Motor neuron (in vitro differentiated cells): ENCODE data around the gene TOGARAM2. TPM values are rescaled to one million over a fixed set of nuclear protein-coding genes. Genes with fewer than 3 reads are reported as not detected.

Experiments
- ATAC-seq, 8 experiments: fragments of 200-7000 bp; cut with Tn5 transposase; replicated peaks in 6 of 8; 2 replicates each; pipeline ENCODE4 v1.8.0; 2021; ENCODE audit warnings: mild to moderate bottlenecking in 8 of 8, moderate library complexity in 8 of 8
- H3K27ac ChIP-seq, 2 donors: fragments of 250-450 bp; sonication (Bioruptor Pico); 2 replicates each; pipeline ENCODE4 v1.9.0; 2021; ENCODE audit warnings: antibody characterized with exemption in 2 of 2, mild to moderate bottlenecking in 2 of 2, moderate library complexity in 1 of 2
- H3K4me1 ChIP-seq, 2 donors: fragments of 250-450 bp; sonication (Bioruptor Pico); replicated peaks in 1 of 2; 2 replicates each; pipeline ENCODE4 v1.6.1; 2021; ENCODE audit warnings: antibody characterized with exemption in 2 of 2, mild to moderate bottlenecking in 2 of 2, moderate library complexity in 1 of 2
- H3K4me3 ChIP-seq, 5 donors: fragments of 250-450 bp; sonication (Bioruptor Pico); 2 replicates each; pipeline ENCODE4 v1.9.0; 2021; ENCODE audit warnings: antibody characterized with exemption in 5 of 5, mild to moderate bottlenecking in 5 of 5, moderate library complexity in 4 of 5
- WGBS, 10 experiments: fragments of 450-650 bp; shearing (Covaris generic); methylation state at CpG; one replicate each; pipeline ENCODE4 v1.0.0; 2022; 5-methylcytosine and 5-hydroxymethylcytosine counted together
- in situ Hi-C, 9 experiments: fragments of 400-800 bp; cut with MboI; loops; one replicate each; pipeline ENCODE4 v1.15.0; 2021; ENCODE audit warnings: low sequenced_read_pairs in 9 of 9, low pct_unique_long_range_greater_than_20kb in 2 of 9; ENCODE audit not compliant: unreplicated experiment in 9 of 9
- total RNA-seq, 8 experiments: library from RNA; unstranded; fragments of 300-600 nt; gene quantifications; 2 replicates each; pipeline versions ENCODE4 v1.2.3 to v1.2.4, GENCODE V29; 2022

TOGARAM2 gene
- total RNA-seq, 8 experiments from 2014 or later, result 0.05 to 7.6 (median 0.63) TPM

GRCh38 chr2:29054430-29054829 is 73.3 kb downstream of the TOGARAM2 start:
- in situ Hi-C loops, result no loop called here
- H3K27ac ChIP-seq, result no peak overlapping the region
- H3K4me1 ChIP-seq, result peaks cover 7 to 19% of the 10 kb centered on the region in 2 donors
- 0 to 83% methylated on average over 1 of the region's 7 CpGs; no CpG with 5 or more reads in 8 of the 10 experiments for WGBS, 10 experiments
- no peak overlapping the region for H3K4me3 ChIP-seq
- no peak for ATAC-seq

- peaks cover 10 to 19% of the 10 kb centered on the region in 2 donors for H3K4me1 ChIP-seq
- 20 to 100% (median 71%) methylated on average over 1 of the region's 1 CpG; no CpG with 5 or more reads in 3 of the 10 experiments for WGBS, 10 experiments
- no peak overlapping the region for H3K4me3 ChIP-seq
- ATAC-seq, result no peak
- in situ Hi-C loops, result no loop called here
- H3K27ac ChIP-seq, result no peak overlapping the region
Measured at GRCh38 chr2:29055601-29056000, 74.5 kb downstream of the TOGARAM2 start.

- peaks cover 17 to 23% of the 10 kb centered on the region in 2 donors for H3K4me1 ChIP-seq
- no peak overlapping the region for H3K4me3 ChIP-seq
- in situ Hi-C loops, result no loop called here
- H3K27ac ChIP-seq, result no peak overlapping the region
- WGBS, 10 experiments, result 60 to 100% (median 88%) methylated on average over 1 to 5 of the region's 5 CpGs; no CpG with 5 or more reads in 2 of the 10 experiments
- ATAC-seq, result no peak
Measured at GRCh38 chr2:29056452-29056851, 75.4 kb downstream of the TOGARAM2 start.

- in situ Hi-C loops, result no loop called here
- no peak overlapping the region for H3K27ac ChIP-seq
- WGBS, 10 experiments, result 40 to 100% (median 98%) methylated on average over 1 to 4 of the region's 4 CpGs; no CpG with 5 or more reads in 2 of the 10 experiments
- H3K4me1 ChIP-seq, result peaks cover 17 to 29% of the 10 kb centered on the region in 2 donors
- no peak for ATAC-seq
- no peak overlapping the region for H3K4me3 ChIP-seq
Measured at GRCh38 chr2:29057006-29057405, 75.9 kb downstream of the TOGARAM2 start.

GRCh38 chr2:29059624-29060023 is 78.5 kb downstream of the TOGARAM2 start:
- in situ Hi-C loops, result no loop called here
- Histone ChIP-seq H3K27ac (no peak overlapping the region), H3K4me1 (peaks cover 26 to 38% of the 10 kb centered on the region in 2 donors), H3K4me3 (no peak overlapping the region)
- WGBS, 10 experiments, result 50 to 100% (median 75%) methylated on average over 1 of the region's 1 CpG; no CpG with 5 or more reads in 3 of the 10 experiments
- ATAC-seq, result peak in 4 of 8 experiments; percentile 45 to 58 (median 47)

- 30 to 92% (median 66%) methylated on average over 1 to 9 of the region's 9 CpGs; no CpG with 5 or more reads in 1 of the 10 experiments for WGBS, 10 experiments
- in situ Hi-C loops, result no loop called here
Measured at GRCh38 chr2:29060441-29060840, 79.3 kb downstream of the TOGARAM2 start.

GRCh38 chr2:29061176-29061575 is 80.1 kb downstream of the TOGARAM2 start:
- H3K27ac ChIP-seq, result no peak overlapping the region
- WGBS, 10 experiments, result 52 to 79% (median 67%) methylated on average over 2 to 5 of the region's 6 CpGs; no CpG with 5 or more reads in 1 of the 10 experiments
- in situ Hi-C loops, result no loop called here
- peaks cover 35 to 48% of the 10 kb centered on the region in 2 donors for H3K4me1 ChIP-seq
- peak in 1 of 8 experiments; percentile 4 for ATAC-seq
- no peak overlapping the region for H3K4me3 ChIP-seq

More at GRCh38 chr2:29060441-29060840, 79.3 kb downstream of the TOGARAM2 start:
- no peak for ATAC-seq
- Histone ChIP-seq H3K4me1 (peaks cover 34 to 46% of the 10 kb centered on the region in 2 donors), H3K4me3 (no peak overlapping the region), H3K27ac (no peak overlapping the region)

GRCh38 chr2:29061616-29062015 is 80.5 kb downstream of the TOGARAM2 start:
- 63 to 100% (median 85%) methylated on average over 1 to 3 of the region's 3 CpGs; no CpG with 5 or more reads in 3 of the 10 experiments for WGBS, 10 experiments
- Histone ChIP-seq H3K4me3 (no peak overlapping the region), H3K4me1 (peaks cover 35 to 48% of the 10 kb centered on the region in 2 donors), H3K27ac (no peak overlapping the region)
- in situ Hi-C loops, result no loop called here
- no peak for ATAC-seq

- H3K4me1 ChIP-seq, result peaks cover 35 to 48% of the 10 kb centered on the region in 2 donors
- no peak overlapping the region for H3K27ac ChIP-seq
- in situ Hi-C loops, result no loop called here
- no peak for ATAC-seq
- 76 to 100% (median 92%) methylated on average over 1 to 4 of the region's 10 CpGs; no CpG with 5 or more reads in 5 of the 10 experiments for WGBS, 10 experiments
- H3K4me3 ChIP-seq, result no peak overlapping the region
Measured at GRCh38 chr2:29062371-29062770, 81.3 kb downstream of the TOGARAM2 start.

GRCh38 chr2:29063056-29063455 is 82.0 kb downstream of the TOGARAM2 start:
- peak in 1 of 8 experiments; percentile 24 for ATAC-seq
- in situ Hi-C loops, result no loop called here
- Histone ChIP-seq H3K27ac (no peak overlapping the region), H3K4me1 (peaks cover 31 to 47% of the 10 kb centered on the region in 2 donors), H3K4me3 (no peak overlapping the region)
- WGBS, 10 experiments, result 80 to 100% (median 94%) methylated on average over 1 to 6 of the region's 6 CpGs; no CpG with 5 or more reads in 6 of the 10 experiments

GRCh38 chr2:29063646-29064345 is 82.7 kb downstream of the TOGARAM2 start:
- peak in 4 of 8 experiments; percentile 7 to 20 (median 14) for ATAC-seq
- Histone ChIP-seq H3K4me1 (peaks cover 31 to 41% of the 10 kb centered on the region in 2 donors), H3K27ac (no peak overlapping the region), H3K4me3 (no peak overlapping the region)
- in situ Hi-C loops, result no loop called here
- 10 to 88% (median 69%) methylated on average over 2 to 13 of the region's 20 CpGs; no CpG with 5 or more reads in 1 of the 10 experiments for WGBS, 10 experiments

GRCh38 chr2:29064346-29064715 is 83.2 kb downstream of the TOGARAM2 start:
- Histone ChIP-seq H3K4me1 (peaks cover 31 to 39% of the 10 kb centered on the region in 2 donors), H3K27ac (no peak overlapping the region), H3K4me3 (no peak overlapping the region)
- peak in 4 of 8 experiments; percentile 24 to 39 (median 37) for ATAC-seq
- in situ Hi-C loops, result no loop called here
- 54 to 90% (median 75%) methylated on average over 2 to 4 of the region's 4 CpGs; no CpG with 5 or more reads in 6 of the 10 experiments for WGBS, 10 experiments

- H3K4me1 ChIP-seq, result peaks cover 31 to 37% of the 10 kb centered on the region in 2 donors
- H3K4me3 ChIP-seq, result no peak overlapping the region
- in situ Hi-C loops, result no loop called here
- H3K27ac ChIP-seq, result no peak overlapping the region
- WGBS, 10 experiments, result 0 to 100% (median 90%) methylated on average over 1 to 6 of the region's 11 CpGs; no CpG with 5 or more reads in 5 of the 10 experiments
- ATAC-seq, result peak in 1 of 8 experiments; percentile 14
Measured at GRCh38 chr2:29064746-29065067, 83.6 kb downstream of the TOGARAM2 start.
